ENCODE measurements around the gene CREB5. TPM values are rescaled to one million over a fixed set of nuclear protein-coding genes. Genes with fewer than 3 reads are reported as not detected.

CREB5 gene
- total RNA-seq, 1 experiment from 2014 or later, result 0.49 TPM

DNA sequence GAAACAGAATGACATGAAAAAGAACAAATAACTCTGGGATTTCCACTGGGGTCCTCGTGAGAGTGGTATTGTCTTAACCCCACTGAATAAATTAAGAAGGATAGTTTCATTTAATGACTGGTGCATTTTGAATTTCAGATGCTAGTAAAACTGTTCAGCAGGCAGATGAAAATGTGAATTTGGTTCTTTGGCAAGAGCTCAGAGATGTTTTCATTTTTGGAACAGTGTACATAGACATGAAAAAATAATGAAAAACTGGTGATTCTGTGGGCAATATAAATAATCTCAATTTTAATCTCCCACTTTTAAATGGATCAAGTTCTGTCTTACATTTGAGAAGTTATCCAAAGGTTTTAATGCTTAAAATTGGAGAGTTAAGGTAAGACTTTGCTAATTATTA lies 461.7 kb downstream of the CREB5 start:
- ATAC-seq, result no peak
- Histone ChIP-seq H3K4me3 (replicated peaks in 1 of 2; ENCODE audit: low read depth in 1 of 2, low read length in 2 of 2) (no peak overlapping the region), H2AFZ (ENCODE audit: low read depth, low read length, poor library complexity, severe bottlenecking) (no peak overlapping the region), H3K9me2 (ENCODE audit: insufficient read depth) (no peaks in the 10 kb centered on the region), H3K79me2 (ENCODE audit: insufficient read depth, low read length) (no peaks in the 10 kb centered on the region), H3K4me2 (ENCODE audit: low read length) (no peak overlapping the region), H3K4me1 (ENCODE audit: control insufficient read depth in 1 of 2, insufficient read depth in 2 of 2, low read length in 2 of 2) (no peaks in the 10 kb centered on the region), H3K36me3 (ENCODE audit: control insufficient read depth in 1 of 2, insufficient read depth in 2 of 2, low read length in 2 of 2) (no peaks in the 10 kb centered on the region), H3K9me3 (ENCODE audit: control insufficient read depth in 1 of 2, insufficient read depth in 1 of 2, low read depth in 1 of 2, low read length in 2 of 2) (no peaks in the 10 kb centered on the region), H4K20me1 (ENCODE audit: insufficient read depth) (no peaks in the 10 kb centered on the region), H3K9ac (ENCODE audit: low read length) (no peak overlapping the region), H3K27ac (ENCODE audit: low read depth, low read length) (no peak overlapping the region), H3K27me3 (ENCODE audit: insufficient read depth, low read length) (peaks cover 3% of the 10 kb centered on the region; the same call in 1 of the 2 replicates)
- RAD21 ChIA-PET (ENCODE audit: low non-redundant PET in 1 of 2, low total read pairs in 2 of 2, uncharacterized antibody in 2 of 2, unreplicated experiment in 2 of 2), result no interaction called here
- BruUV-seq (replicated peaks), result no TSS peak
- CTCF ChIA-PET, result no interaction called here
- DNase-seq (ENCODE audit: low read depth, low spot score), result no peak
- POLR2A ChIA-PET, result no interaction called here
- TF ChIP-seq MAX (IDR thresholded peaks at IDR 0.05), result no peak
- no peak for TF ChIP-seq ELF1 (IDR thresholded peaks at IDR 0.05; ENCODE audit: borderline replicate concordance, low read depth)
- TF ChIP-seq SP1 (IDR thresholded peaks at IDR 0.05; ENCODE audit: low read depth), result no peak
- no peak for TF ChIP-seq POLR2AphosphoS5 (IDR thresholded peaks at IDR 0.05; ENCODE audit: low read depth, low read length)
- no peak for TF ChIP-seq YY1 (IDR thresholded peaks at IDR 0.05; ENCODE audit: extremely low read depth, insufficient replicate concordance, low read depth, low read length)
- TF ChIP-seq CEBPB (IDR thresholded peaks at IDR 0.05; ENCODE audit: low read depth), result no peak
- TF ChIP-seq, protein P1, sequence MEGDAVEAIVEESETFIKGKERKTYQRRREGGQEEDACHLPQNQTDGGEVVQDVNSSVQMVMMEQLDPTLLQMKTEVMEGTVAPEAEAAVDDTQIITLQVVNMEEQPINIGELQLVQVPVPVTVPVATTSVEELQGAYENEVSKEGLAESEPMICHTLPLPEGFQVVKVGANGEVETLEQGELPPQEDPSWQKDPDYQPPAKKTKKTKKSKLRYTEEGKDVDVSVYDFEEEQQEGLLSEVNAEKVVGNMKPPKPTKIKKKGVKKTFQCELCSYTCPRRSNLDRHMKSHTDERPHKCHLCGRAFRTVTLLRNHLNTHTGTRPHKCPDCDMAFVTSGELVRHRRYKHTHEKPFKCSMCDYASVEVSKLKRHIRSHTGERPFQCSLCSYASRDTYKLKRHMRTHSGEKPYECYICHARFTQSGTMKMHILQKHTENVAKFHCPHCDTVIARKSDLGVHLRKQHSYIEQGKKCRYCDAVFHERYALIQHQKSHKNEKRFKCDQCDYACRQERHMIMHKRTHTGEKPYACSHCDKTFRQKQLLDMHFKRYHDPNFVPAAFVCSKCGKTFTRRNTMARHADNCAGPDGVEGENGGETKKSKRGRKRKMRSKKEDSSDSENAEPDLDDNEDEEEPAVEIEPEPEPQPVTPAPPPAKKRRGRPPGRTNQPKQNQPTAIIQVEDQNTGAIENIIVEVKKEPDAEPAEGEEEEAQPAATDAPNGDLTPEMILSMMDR (IDR thresholded peaks at IDR 0.05 in 2 of 3, conservative IDR thresholded peaks at IDR 0.05 in 1 of 3; ENCODE audit: borderline replicate concordance in 1 of 3, insufficient read depth in 1 of 3, low read depth in 2 of 3, low read length in 2 of 3), result no peak
- TF ChIP-seq POLR2A (IDR thresholded peaks at IDR 0.05; ENCODE audit: borderline replicate concordance, extremely low read depth, insufficient read depth, insufficient read length), result no peak
- no peak for TF ChIP-seq ATF3 (IDR thresholded peaks at IDR 0.05)
- TF ChIP-seq RAD21 (IDR thresholded peaks at IDR 0.05; ENCODE audit: low read depth), result no peak
- no peak for TF ChIP-seq SRF (IDR thresholded peaks at IDR 0.05; ENCODE audit: low read depth)
- no peak for TF ChIP-seq CBX3 (IDR thresholded peaks at IDR 0.05; ENCODE audit: low read depth)
- no peak for TF ChIP-seq SIN3A (IDR thresholded peaks at IDR 0.05; ENCODE audit: low read depth)
- TF ChIP-seq ZNF274 (IDR thresholded peaks at IDR 0.05; ENCODE audit: low read depth, low read length), result no peak
- TF ChIP-seq ZFX (IDR thresholded peaks at IDR 0.05), result no peak
- TF ChIP-seq FOSL1 (IDR thresholded peaks at IDR 0.05; ENCODE audit: low read depth), result no peak
- TF ChIP-seq EGR1 (IDR thresholded peaks at IDR 0.05; ENCODE audit: low read depth), result no peak
- TF ChIP-seq, protein P2, sequence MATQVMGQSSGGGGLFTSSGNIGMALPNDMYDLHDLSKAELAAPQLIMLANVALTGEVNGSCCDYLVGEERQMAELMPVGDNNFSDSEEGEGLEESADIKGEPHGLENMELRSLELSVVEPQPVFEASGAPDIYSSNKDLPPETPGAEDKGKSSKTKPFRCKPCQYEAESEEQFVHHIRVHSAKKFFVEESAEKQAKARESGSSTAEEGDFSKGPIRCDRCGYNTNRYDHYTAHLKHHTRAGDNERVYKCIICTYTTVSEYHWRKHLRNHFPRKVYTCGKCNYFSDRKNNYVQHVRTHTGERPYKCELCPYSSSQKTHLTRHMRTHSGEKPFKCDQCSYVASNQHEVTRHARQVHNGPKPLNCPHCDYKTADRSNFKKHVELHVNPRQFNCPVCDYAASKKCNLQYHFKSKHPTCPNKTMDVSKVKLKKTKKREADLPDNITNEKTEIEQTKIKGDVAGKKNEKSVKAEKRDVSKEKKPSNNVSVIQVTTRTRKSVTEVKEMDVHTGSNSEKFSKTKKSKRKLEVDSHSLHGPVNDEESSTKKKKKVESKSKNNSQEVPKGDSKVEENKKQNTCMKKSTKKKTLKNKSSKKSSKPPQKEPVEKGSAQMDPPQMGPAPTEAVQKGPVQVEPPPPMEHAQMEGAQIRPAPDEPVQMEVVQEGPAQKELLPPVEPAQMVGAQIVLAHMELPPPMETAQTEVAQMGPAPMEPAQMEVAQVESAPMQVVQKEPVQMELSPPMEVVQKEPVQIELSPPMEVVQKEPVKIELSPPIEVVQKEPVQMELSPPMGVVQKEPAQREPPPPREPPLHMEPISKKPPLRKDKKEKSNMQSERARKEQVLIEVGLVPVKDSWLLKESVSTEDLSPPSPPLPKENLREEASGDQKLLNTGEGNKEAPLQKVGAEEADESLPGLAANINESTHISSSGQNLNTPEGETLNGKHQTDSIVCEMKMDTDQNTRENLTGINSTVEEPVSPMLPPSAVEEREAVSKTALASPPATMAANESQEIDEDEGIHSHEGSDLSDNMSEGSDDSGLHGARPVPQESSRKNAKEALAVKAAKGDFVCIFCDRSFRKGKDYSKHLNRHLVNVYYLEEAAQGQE (IDR thresholded peaks at IDR 0.05; ENCODE audit: low read depth), result no peak
- TF ChIP-seq ZBTB33 (IDR thresholded peaks at IDR 0.05; ENCODE audit: extremely low read depth, insufficient replicate concordance, low read length), result no peak
- no peak for TF ChIP-seq EZH2 (IDR thresholded peaks at IDR 0.05)
- intact Hi-C loops (cut with micrococcal nuclease), result no loop called here
